Body of pancreas (tissue), 4 donors: Measurements from ENCODE around the gene ZNG1B. TPM values are rescaled to one million over a fixed set of nuclear protein-coding genes. Genes with fewer than 3 reads are reported as not detected.
"Not testable (repeated sequence)": the region's sequence is repeated elsewhere in the genome, so short reads cannot be mapped to it uniquely, and the experiment has no call there.

ENCODE experiments used
- ATAC-seq: fragments of 150-250 bp; one replicate; pipeline ENCODE4 v1.9.1; 2016
- DNase-seq, 4 donors: peaks; one replicate each; pipeline ENCODE4 v3.0.0-alpha.2; 2019
- H3K27ac ChIP-seq, 4 donors: fragments of 200-600 bp; sonication (generic); 1 replicate in 3 of 4; 2 replicates in 1 of 4; pipeline versions ENCODE4 v1.5.1 to v1.6.1; 2016 to 2019; ENCODE audit warnings: mild to moderate bottlenecking in 1 of 4, mixed read lengths in 1 of 4, moderate library complexity in 1 of 4
- H3K27me3 ChIP-seq, 2 donors: fragments of 200-600 bp; sonication (generic); one replicate each; pipeline ENCODE4 v1.6.0; 2016; ENCODE audit warnings: mild to moderate bottlenecking in 1 of 2
- H3K36me3 ChIP-seq, 2 donors: fragments of 200-600 bp; sonication (generic); replicated peaks in 1 of 2; 2 replicates each; pipeline ENCODE4 v1.5.1; 2016; ENCODE audit warnings: low read depth in 2 of 2; ENCODE audit not compliant: insufficient read depth in 1 of 2
- H3K4me1 ChIP-seq: fragments of 200-600 bp; sonication (generic); one replicate; pipeline ENCODE4 v1.6.0; 2016
- H3K4me3 ChIP-seq, 2 donors: fragments of 200-600 bp; sonication (generic); 1 replicate in 1 of 2; 2 replicates in 1 of 2; pipeline ENCODE4 v1.5.1; 2016 to 2019
- H3K9me3 ChIP-seq, 3 donors: fragments of 200-600 bp; sonication (generic); 1 replicate in 2 of 3; 2 replicates in 1 of 3; pipeline ENCODE4 v1.5.1; 2016
- POLR2A ChIP-seq, 3 donors: fragments of 450-650 bp; IDR thresholded peaks; one replicate each; pipeline ENCODE4 v1.6.1; 2016; ENCODE audit warnings: antibody characterized with exemption in 3 of 3, mild to moderate bottlenecking in 2 of 3
- WGBS, 2 donors: methylation state at CpG; one replicate each; pipeline ENCODE4 v1.1.5; 2017; 5-methylcytosine and 5-hydroxymethylcytosine counted together
- intact Hi-C: fragments of 100-400 bp; cut with DNase I; formaldehyde crosslinking; loops from one replicate; pipeline ENCODE4 v1.15.1; 2023
- total RNA-seq, 2 donors: library from RNA; depleted of rRNA; stranded (reverse); fragments of >200 nt; gene quantifications; one replicate each; pipeline ENCODE4 v1.1.0, GENCODE V29; 2016

The ZNG1B gene
- total RNA-seq, 2 donors from 2014 or later: 19.4 to 42.3 TPM

DNA sequence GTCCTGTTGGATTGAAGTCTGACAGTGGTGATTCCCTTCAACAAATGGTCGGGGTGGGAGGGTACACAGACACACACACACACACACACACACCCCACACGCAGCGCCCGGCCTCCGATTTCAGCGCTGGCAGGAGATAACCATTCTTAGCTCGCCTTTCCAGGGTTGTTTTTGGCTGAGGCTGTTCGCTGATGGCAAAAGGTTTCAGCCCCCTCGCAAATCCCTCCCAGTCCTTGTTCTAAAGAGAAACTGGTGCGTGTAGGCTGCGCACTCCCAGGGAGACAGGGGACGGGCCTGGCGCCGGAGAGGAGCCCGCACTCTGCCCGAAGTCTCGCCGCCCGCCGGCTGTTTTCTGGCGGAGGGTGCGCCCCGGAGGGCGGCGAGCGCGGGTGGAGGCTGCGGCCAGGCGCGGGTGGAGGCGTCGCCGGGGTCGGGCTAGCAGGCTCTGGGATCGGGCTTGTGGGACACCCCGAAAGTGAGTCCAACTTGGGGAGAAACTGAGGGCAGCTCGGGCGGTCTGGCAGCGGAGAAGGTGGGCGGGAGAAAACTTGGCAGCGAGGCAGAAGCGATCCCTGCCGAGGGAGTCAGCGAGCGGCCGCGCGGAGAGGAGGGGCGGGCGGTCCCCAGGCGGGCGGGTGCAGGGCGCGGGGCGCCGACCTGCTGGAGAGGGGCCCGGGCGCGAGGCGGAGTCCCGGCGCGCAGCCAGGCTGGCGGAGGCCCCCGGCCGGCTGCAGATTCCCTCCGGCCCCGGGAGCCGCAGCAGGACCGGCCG, 103.9 kb downstream of the ZNG1B start:
- Histone ChIP-seq H3K27ac (peak overlapping the region; percentile 34 to 70 (median 66)), H3K4me3 (peak overlapping the region; percentile 26 to 36)
- intact Hi-C loops, H3K27me3 ChIP-seq, H3K9me3 ChIP-seq, H3K36me3 ChIP-seq, H3K4me1 ChIP-seq: not testable (repeated sequence)
- peak in 2 of 3 donors; percentile 52 to 55 for TF ChIP-seq POLR2A (IDR thresholded peaks at IDR 0.05)
- peak; percentile 69 for ATAC-seq
- WGBS, 2 donors: 0 to 1% methylated on average over 6 to 63 of the region's 71 CpGs
- DNase-seq: peak; percentile 29 to 47 (median 40)

DNA sequence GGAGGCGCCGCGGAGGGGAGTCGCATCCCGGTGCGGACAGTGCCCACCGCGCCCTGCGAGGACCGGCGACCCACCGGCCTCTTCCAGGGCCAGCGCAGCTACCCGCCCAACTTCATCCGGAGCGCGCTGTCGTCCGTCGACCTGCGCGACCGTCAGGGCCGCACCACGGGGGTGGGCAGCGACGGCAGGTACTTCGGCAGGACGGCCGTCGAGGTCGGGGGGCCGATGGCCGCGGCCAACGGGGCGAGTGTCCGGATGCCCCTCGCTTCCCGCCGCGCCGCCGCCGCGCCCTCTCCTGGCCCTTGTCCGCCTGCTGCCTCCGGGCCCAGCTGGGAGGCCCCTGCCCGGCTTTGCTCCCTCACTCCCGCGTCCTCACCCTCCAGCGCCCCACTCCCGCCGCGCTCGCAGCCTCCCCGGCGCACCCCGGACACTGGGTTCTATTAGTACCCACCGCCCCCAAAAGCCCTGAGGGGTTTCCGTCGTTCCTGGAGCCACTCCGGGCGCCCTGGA, 104.5 kb downstream of the ZNG1B start:
- H3K27me3 ChIP-seq, H3K9me3 ChIP-seq, intact Hi-C loops, H3K4me1 ChIP-seq, H3K36me3 ChIP-seq: not testable (repeated sequence)
- ATAC-seq: peak; percentile 68
- Histone ChIP-seq H3K27ac (peak overlapping the region; percentile 34 to 70 (median 66)), H3K4me3 (peak overlapping the region; percentile 26 to 36)
- WGBS, 2 donors: 1% methylated on average over 15 to 62 of the region's 64 CpGs
- DNase-seq: peak in 2 of 4 donors; percentile 18 to 28

DNA sequence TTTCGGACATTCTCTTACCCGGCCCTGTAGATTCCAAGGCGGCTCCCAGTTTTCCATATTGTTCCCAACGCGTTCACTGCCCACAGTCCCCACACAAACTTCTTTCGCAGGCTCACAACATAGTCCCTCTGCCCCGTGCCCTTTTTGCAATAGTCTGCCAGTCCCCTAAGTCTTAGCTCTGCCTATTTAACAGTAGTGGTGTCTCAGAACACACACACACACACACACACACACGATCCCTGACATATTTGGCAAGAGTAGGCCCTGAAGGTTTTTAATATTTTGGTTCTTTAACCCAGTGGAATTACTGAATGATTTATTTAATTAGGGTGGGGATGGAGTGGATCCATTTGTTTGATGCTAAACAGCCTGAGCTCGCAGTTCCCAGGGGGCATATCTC, 105.0 kb downstream of the ZNG1B start:
- H3K9me3 ChIP-seq, H3K4me1 ChIP-seq, H3K27me3 ChIP-seq, H3K4me3 ChIP-seq, intact Hi-C loops, H3K36me3 ChIP-seq: not testable (repeated sequence)
- H3K27ac ChIP-seq: peak overlapping the region in 1 of 4 donors; percentile 67
- WGBS, 2 donors: 8 to 16% methylated on average over 2 to 5 of the region's 9 CpGs
- peak in 1 of 4 donors; percentile 14 for DNase-seq
- ATAC-seq: peak; percentile 5

Other genes with a start within 250 kb of the ZNG1B start
- 1 to 10 TPM in 1 of 2 donors, under 1 TPM in 1; 0.52 to 2.3 TPM for gene PAX8, start 158.8 kb upstream of the ZNG1B start, total RNA-seq
- gene FOXD4L1, start 61.0 kb downstream of the ZNG1B start, total RNA-seq: under 1 TPM in 1 of 2 donors, not detected in 1; 0.52 TPM
- 10 to 100 TPM; 15.0 to 23.1 TPM for gene RABL2A, start 189.6 kb downstream of the ZNG1B start, total RNA-seq